ENCODE measurements around the gene SATB2. TPM values are rescaled to one million over a fixed set of nuclear protein-coding genes. Genes with fewer than 3 reads are reported as not detected.

Gene SATB2
- total RNA-seq, 1 experiment from 2014 or later: 3.0 TPM

GRCh38 chr2:199428291-199428690, 29.4 kb downstream of the SATB2 start:
- no peaks in the 10 kb centered on the region for H3K79me2 ChIP-seq (ENCODE audit: low read length)
- BruUV-seq (replicated peaks): no TSS peak
- H3K9me2 ChIP-seq (replicated peaks; ENCODE audit: low read length): no peaks in the 10 kb centered on the region
- ATAC-seq: no peak
- H3K9me3 ChIP-seq (ENCODE audit: low read length): no peaks in the 10 kb centered on the region
- H3K4me2 ChIP-seq (ENCODE audit: low read length): no peak overlapping the region
- no peak overlapping the region for H2AFZ ChIP-seq (ENCODE audit: low read length)
- no peak for TF ChIP-seq EZH2phosphoT487 (IDR thresholded peaks at IDR 0.05; ENCODE audit: borderline replicate concordance, low read length)
- no peak for TF ChIP-seq CTCF (conservative IDR thresholded peaks at IDR 0.05; ENCODE audit: low read depth, low read length)
- no peak for TF ChIP-seq EZH2 (IDR thresholded peaks at IDR 0.05; ENCODE audit: low read length, unreplicated experiment)
- H3K27me3 ChIP-seq (ENCODE audit: low read length): no peaks in the 10 kb centered on the region
- no peaks in the 10 kb centered on the region for H3K36me3 ChIP-seq (ENCODE audit: low read depth, low read length)
- ChIA-PET CTCF (no interaction called here), POLR2A (ENCODE audit: unreplicated experiment) (no interaction called here)
- no peak for DNase-seq
- H3K27ac ChIP-seq (ENCODE audit: low read length): no peak overlapping the region
- intact Hi-C loops (cut with micrococcal nuclease): no loop called here
- no peaks in the 10 kb centered on the region for H4K20me1 ChIP-seq (ENCODE audit: low read length)
- no peak overlapping the region for H3K9ac ChIP-seq (ENCODE audit: low read length)
- no peak overlapping the region for H3K4me3 ChIP-seq (ENCODE audit: low read length)
- no peaks in the 10 kb centered on the region for H3F3A ChIP-seq (ENCODE audit: low read length, unreplicated experiment)
- H3K4me1 ChIP-seq (ENCODE audit: insufficient read depth, low read length): peaks cover 21% of the 10 kb centered on the region

GRCh38 chr2:199424160-199424559, 33.6 kb downstream of the SATB2 start:
- DNase-seq (no peak), ATAC-seq (no peak)
- no peaks in the 10 kb centered on the region for H4K20me1 ChIP-seq (ENCODE audit: low read length)
- no peaks in the 10 kb centered on the region for H3K27me3 ChIP-seq (ENCODE audit: low read length)
- no peak for TF ChIP-seq EZH2 (IDR thresholded peaks at IDR 0.05; ENCODE audit: low read length, unreplicated experiment)
- TF ChIP-seq CTCF (conservative IDR thresholded peaks at IDR 0.05; ENCODE audit: low read depth, low read length): no peak
- TF ChIP-seq EZH2phosphoT487 (IDR thresholded peaks at IDR 0.05; ENCODE audit: borderline replicate concordance, low read length): no peak
- no peak overlapping the region for H2AFZ ChIP-seq (ENCODE audit: low read length)
- no peak overlapping the region for H3K9ac ChIP-seq (ENCODE audit: low read length)
- no peaks in the 10 kb centered on the region for H3K79me2 ChIP-seq (ENCODE audit: low read length)
- H3F3A ChIP-seq (ENCODE audit: low read length, unreplicated experiment): no peaks in the 10 kb centered on the region
- CTCF ChIA-PET: no interaction called here
- no peaks in the 10 kb centered on the region for H3K9me2 ChIP-seq (replicated peaks; ENCODE audit: low read length)
- H3K4me1 ChIP-seq (ENCODE audit: insufficient read depth, low read length): 0 out of 2 replicates have a peak, but pooled peaks cover 3% of the 10 kb centered on the region
- no peak overlapping the region for H3K27ac ChIP-seq (ENCODE audit: low read length)
- H3K9me3 ChIP-seq (ENCODE audit: low read length): no peaks in the 10 kb centered on the region
- H3K4me2 ChIP-seq (ENCODE audit: low read length): no peak overlapping the region
- no TSS peak for BruUV-seq (replicated peaks)
- intact Hi-C loops (cut with micrococcal nuclease): no loop called here
- no peak overlapping the region for H3K4me3 ChIP-seq (ENCODE audit: low read length)
- POLR2A ChIA-PET (ENCODE audit: unreplicated experiment): interaction anchor here (0.6 kb wide), 2 partner anchors 442 to 1848 kb away, joined by 3 to 4 read pairs; no protein-coding TSS in a partner anchor
- H3K36me3 ChIP-seq (ENCODE audit: low read depth, low read length): no peaks in the 10 kb centered on the region

- POLR2A ChIA-PET (ENCODE audit: unreplicated experiment): no interaction called here
- H3K9me3 ChIP-seq (ENCODE audit: low read length): no peaks in the 10 kb centered on the region
Measured at GRCh38 chr2:199419428-199419827, 38.3 kb downstream of the SATB2 start.

More at GRCh38 chr2:199419428-199419827, 38.3 kb downstream of the SATB2 start:
- TF ChIP-seq EZH2 (IDR thresholded peaks at IDR 0.05; ENCODE audit: low read length, unreplicated experiment) (no peak), CTCF (conservative IDR thresholded peaks at IDR 0.05; ENCODE audit: low read depth, low read length) (no peak), EZH2phosphoT487 (IDR thresholded peaks at IDR 0.05; ENCODE audit: borderline replicate concordance, low read length) (no peak)
- no peaks in the 10 kb centered on the region for H3K9me2 ChIP-seq (replicated peaks; ENCODE audit: low read length)
- no peak for DNase-seq
- ATAC-seq: no peak
- no peaks in the 10 kb centered on the region for H3F3A ChIP-seq (ENCODE audit: low read length, unreplicated experiment)
- no peaks in the 10 kb centered on the region for H4K20me1 ChIP-seq (ENCODE audit: low read length)
- H3K4me1 ChIP-seq (ENCODE audit: insufficient read depth, low read length): no peaks in the 10 kb centered on the region
- no peaks in the 10 kb centered on the region for H3K27me3 ChIP-seq (ENCODE audit: low read length)
- BruUV-seq (replicated peaks): no TSS peak
- intact Hi-C loops (cut with micrococcal nuclease): no loop called here
- no peak overlapping the region for H3K27ac ChIP-seq (ENCODE audit: low read length)
- H3K4me2 ChIP-seq (ENCODE audit: low read length): no peak overlapping the region
- H3K36me3 ChIP-seq (ENCODE audit: low read depth, low read length): no peaks in the 10 kb centered on the region
- CTCF ChIA-PET: no interaction called here
- H3K4me3 ChIP-seq (ENCODE audit: low read length): no peak overlapping the region
- H3K79me2 ChIP-seq (ENCODE audit: low read length): no peaks in the 10 kb centered on the region
- no peak overlapping the region for H2AFZ ChIP-seq (ENCODE audit: low read length)
- no peak overlapping the region for H3K9ac ChIP-seq (ENCODE audit: low read length)
